HG03103 (cell line): ENCODE results near the gene NDUFC1.

ENCODE experiments used
- ATAC-seq: cut with Tn5 transposase; IDR thresholded peaks from one replicate; pipeline ENCODE4 v1.9.1; 2021; ENCODE audit warnings: low read depth; ENCODE audit not compliant: unreplicated experiment

NDUFC1 gene

GRCh38 chr4:139300431-139301112 is 1.7 kb downstream of the NDUFC1 start:
- peak; percentile 4 for ATAC-seq

GRCh38 chr4:139299536-139299935 is 2.7 kb downstream of the NDUFC1 start:
- ATAC-seq: no peak

- no peak for ATAC-seq
Observed at GRCh38 chr4:139297001-139297410, 5.3 kb downstream of the NDUFC1 start.

- ATAC-seq: no peak
Observed at GRCh38 chr4:139295942-139296299, 6.4 kb downstream of the NDUFC1 start.

- ATAC-seq: peak; percentile 85
Observed at GRCh38 chr4:139295206-139295941, 6.9 kb downstream of the NDUFC1 start.

- ATAC-seq: no peak
Observed at GRCh38 chr4:139286186-139286698, 16.0 kb downstream of the NDUFC1 start.

GRCh38 chr4:139282721-139283075 is 19.6 kb downstream of the NDUFC1 start:
- ATAC-seq: no peak

- ATAC-seq: no peak
Observed at GRCh38 chr4:139282065-139282720, 20.1 kb downstream of the NDUFC1 start.

- ATAC-seq: no peak
Observed at GRCh38 chr4:139279760-139280620, 22.3 kb downstream of the NDUFC1 start, which contains the start of gene MGARP. Gene MGARP (minus strand): TSS chr4:139280225. CDS start chr4:139280158, 67 bp downstream.

GRCh38 chr4:139278912-139279759 is 23.1 kb downstream of the NDUFC1 start:
- no peak for ATAC-seq

- ATAC-seq: no peak
Observed at GRCh38 chr4:139278485-139278884, 23.8 kb downstream of the NDUFC1 start.

- ATAC-seq: no peak
Observed at GRCh38 chr4:139275281-139275735, 27.0 kb downstream of the NDUFC1 start.

- no peak for ATAC-seq
Observed at GRCh38 chr4:139274790-139275189, 27.5 kb downstream of the NDUFC1 start.

GRCh38 chr4:139273835-139274234 is 28.4 kb downstream of the NDUFC1 start:
- no peak for ATAC-seq

- ATAC-seq: no peak
Observed at GRCh38 chr4:139267301-139267700, 35.0 kb downstream of the NDUFC1 start.

- peak; percentile 96 for ATAC-seq
Observed at GRCh38 chr4:139266583-139267257, 35.6 kb downstream of the NDUFC1 start.

- no peak for ATAC-seq
Observed at GRCh38 chr4:139266208-139266582, 36.1 kb downstream of the NDUFC1 start.

GRCh38 chr4:139265654-139266053 is 36.6 kb downstream of the NDUFC1 start:
- ATAC-seq: no peak

- no peak for ATAC-seq
Observed at GRCh38 chr4:139256349-139256748, 45.9 kb downstream of the NDUFC1 start.
